H9 (cell line): Measurements from ENCODE around the gene PPM1H. TPM values are rescaled to one million over a fixed set of nuclear protein-coding genes. Genes with fewer than 3 reads are reported as not detected.
A peak's percentile ranks its signal among the peaks of the same experiment; 100 is the strongest.

Source experiments
- DNase-seq: peaks from one replicate; pipeline ENCODE4 v3.0.0-alpha.2; 2017
- H2AFZ ChIP-seq: one replicate; pipeline ENCODE4 v1.6.1; 2013; ENCODE audit warnings: mild to moderate bottlenecking, low read length, control low read depth, moderate library complexity
- H2AK5ac ChIP-seq: 2 replicates; pipeline ENCODE4 v1.6.1; 2013; ENCODE audit warnings: low read length, control low read depth, mixed read lengths; ENCODE audit not compliant: insufficient read length
- H2BK120ac ChIP-seq: one replicate; pipeline ENCODE4 v1.6.1; 2013; ENCODE audit warnings: low read depth, mild to moderate bottlenecking, low read length, control low read depth, inconsistent platforms; ENCODE audit not compliant: poor library complexity, severe bottlenecking
- H2BK12ac ChIP-seq: 2 replicates; pipeline ENCODE4 v1.6.1; 2013; ENCODE audit warnings: low read length, control low read depth, mixed read lengths, low read depth; ENCODE audit not compliant: insufficient read length
- H2BK15ac ChIP-seq: 2 replicates; pipeline ENCODE4 v1.6.1; 2013; ENCODE audit warnings: low read depth, low read length, control low read depth
- H2BK20ac ChIP-seq: one replicate; pipeline ENCODE4 v1.6.1; 2013; ENCODE audit warnings: low read depth, mild to moderate bottlenecking, low read length, control low read depth, inconsistent platforms; ENCODE audit not compliant: poor library complexity, severe bottlenecking
- H2BK5ac ChIP-seq: 2 replicates; pipeline ENCODE4 v1.6.1; 2013; ENCODE audit warnings: low read length, control low read depth, mixed read lengths; ENCODE audit not compliant: insufficient read length
- H3K14ac ChIP-seq: 2 replicates; pipeline ENCODE4 v1.6.1; 2013; ENCODE audit warnings: low read length, control low read depth; ENCODE audit not compliant: insufficient read depth
- H3K18ac ChIP-seq: 2 replicates; pipeline ENCODE4 v1.6.1; 2013; ENCODE audit warnings: low read depth, mild to moderate bottlenecking, mixed read lengths, low read length, control low read depth; ENCODE audit not compliant: insufficient read length
- H3K23ac ChIP-seq: 2 replicates; pipeline ENCODE4 v1.6.1; 2013; ENCODE audit warnings: low read length, control low read depth, mixed read lengths, low read depth; ENCODE audit not compliant: insufficient read length
- H3K23me2 ChIP-seq: 2 replicates; pipeline ENCODE4 v1.6.1; 2013; ENCODE audit warnings: low read depth, mild to moderate bottlenecking, mixed read lengths, low read length, control low read depth; ENCODE audit not compliant: insufficient read length, poor library complexity, severe bottlenecking
- H3K27ac ChIP-seq: 2 replicates; pipeline ENCODE4 v1.5.1; 2013; ENCODE audit warnings: low read length, control low read depth, mixed read lengths, low read depth; ENCODE audit not compliant: insufficient read length
- H3K27me3 ChIP-seq: 2 replicates; pipeline ENCODE4 v1.6.1; 2013; ENCODE audit warnings: low read length, control low read depth, inconsistent platforms; ENCODE audit not compliant: insufficient read depth
- H3K4ac ChIP-seq: 2 replicates; pipeline ENCODE4 v1.6.1; 2013; ENCODE audit warnings: low read depth, mild to moderate bottlenecking, control low read depth, inconsistent platforms, low read length, moderate library complexity
- H3K4me1 ChIP-seq: 2 replicates; pipeline ENCODE4 v1.6.1; 2013; ENCODE audit warnings: low read length, control low read depth, inconsistent platforms; ENCODE audit not compliant: insufficient read depth
- H3K4me2 ChIP-seq: 2 replicates; pipeline ENCODE4 v1.6.1; 2013; ENCODE audit warnings: low read length, control low read depth, mixed read lengths; ENCODE audit not compliant: insufficient read length, insufficient read depth
- H3K56ac ChIP-seq: 2 replicates; pipeline ENCODE4 v1.6.1; 2013; ENCODE audit warnings: low read depth, mild to moderate bottlenecking, mixed read lengths, low read length, control low read depth; ENCODE audit not compliant: insufficient read length
- H3K79me1 ChIP-seq: 2 replicates; pipeline ENCODE4 v1.6.1; 2013; ENCODE audit warnings: low read depth, mild to moderate bottlenecking, moderate library complexity, low read length, control low read depth, inconsistent platforms; ENCODE audit not compliant: insufficient read depth, poor library complexity, severe bottlenecking
- H3K79me2 ChIP-seq: 2 replicates; pipeline ENCODE4 v1.6.1; 2013; ENCODE audit warnings: low read length, control low read depth, inconsistent platforms; ENCODE audit not compliant: insufficient read depth
- H3K9ac ChIP-seq: 2 replicates; pipeline ENCODE4 v1.6.1; 2013; ENCODE audit warnings: low read length, control low read depth, mixed read lengths; ENCODE audit not compliant: insufficient read length; ENCODE audit errors: extremely low read depth
- H3K9me3 ChIP-seq: one replicate; pipeline ENCODE4 v1.6.1; 2013; ENCODE audit warnings: low read depth, low read length, inconsistent platforms; ENCODE audit not compliant: control insufficient read depth
- H3T11ph ChIP-seq: one replicate; pipeline ENCODE4 v1.6.1; 2013; ENCODE audit warnings: mild to moderate bottlenecking, low read length, control low read depth, inconsistent platforms
- H4K20me1 ChIP-seq: one replicate; pipeline ENCODE4 v1.6.1; 2013; ENCODE audit not compliant: control insufficient read depth, insufficient read length, insufficient read depth
- H4K5ac ChIP-seq: 2 replicates; pipeline ENCODE4 v1.6.1; 2013; ENCODE audit warnings: low read depth, mild to moderate bottlenecking, mixed read lengths, low read length, control low read depth; ENCODE audit not compliant: insufficient read length
- H4K8ac ChIP-seq: replicated peaks from 2 replicates; pipeline ENCODE4 v1.6.1; 2013; ENCODE audit warnings: low read length, control low read depth, mixed read lengths, low read depth; ENCODE audit not compliant: insufficient read length
- H4K91ac ChIP-seq: 2 replicates; pipeline ENCODE4 v1.6.1; 2013; ENCODE audit warnings: low read depth, mild to moderate bottlenecking, moderate library complexity, mixed read lengths, low read length, control low read depth; ENCODE audit not compliant: insufficient read length
- H3K27ac Mint-ChIP-seq, 3 experiments: 2 replicates in 2 of 3; 3 replicates in 1 of 3; pipeline ENCODE4 v1.8.0; 2020 to 2021; ENCODE audit warnings: mixed read lengths in 3 of 3, mild to moderate bottlenecking in 1 of 3, moderate library complexity in 1 of 3
- H3K27me3 Mint-ChIP-seq: 2 replicates; pipeline ENCODE4 v1.8.0; 2021; ENCODE audit warnings: low read depth, mild to moderate bottlenecking, moderate library complexity, mixed read lengths
- H3K36me3 Mint-ChIP-seq, 3 experiments: 2 replicates in 2 of 3; 3 replicates in 1 of 3; pipeline ENCODE4 v1.8.0; 2020 to 2021; ENCODE audit warnings: low read depth in 3 of 3, mixed read lengths in 3 of 3; ENCODE audit not compliant: insufficient read depth in 1 of 3
- H3K4me1 Mint-ChIP-seq, 2 experiments: 2 replicates each; pipeline ENCODE4 v1.8.0; 2020; ENCODE audit warnings: mixed read lengths in 2 of 2
- H3K4me3 Mint-ChIP-seq, 2 experiments: 2 replicates in 1 of 2; 3 replicates in 1 of 2; pipeline ENCODE4 v1.8.0; 2020 to 2021; ENCODE audit warnings: mild to moderate bottlenecking in 2 of 2, mixed read lengths in 2 of 2, moderate library complexity in 1 of 2
- H3K9me3 Mint-ChIP-seq, 2 experiments: 2 replicates in 1 of 2; 3 replicates in 1 of 2; pipeline ENCODE4 v1.8.0; 2020; ENCODE audit warnings: mild to moderate bottlenecking in 2 of 2, mixed read lengths in 2 of 2, moderate library complexity in 1 of 2
- CTCF ChIP-seq: fragments of 200-600 bp; sonication (generic); conservative IDR thresholded peaks from 3 replicates; pipeline ENCODE4 v1.8.0; 2021; ENCODE audit warnings: antibody characterized with exemption, mild to moderate bottlenecking
- WGBS: extraction: QIAGEN DNeasy Blood & Tissue Kit; methylation state at CpG from one replicate; pipeline ENCODE4 v1.1.7; 2013; ENCODE audit warnings: missing lambda C conversion rate, low lambda C conversion rate, mixed read lengths; ENCODE audit not compliant: insufficient read length; ENCODE audit errors: extremely low coverage; 5-methylcytosine and 5-hydroxymethylcytosine counted together
- total RNA-seq: library from RNA; stranded (reverse); gene quantifications from 2 replicates; pipeline ENCODE4 v1.2.1, GENCODE V29; 2021

The PPM1H gene
- total RNA-seq, 1 experiment from 2014 or later: 22.1 TPM

DNA sequence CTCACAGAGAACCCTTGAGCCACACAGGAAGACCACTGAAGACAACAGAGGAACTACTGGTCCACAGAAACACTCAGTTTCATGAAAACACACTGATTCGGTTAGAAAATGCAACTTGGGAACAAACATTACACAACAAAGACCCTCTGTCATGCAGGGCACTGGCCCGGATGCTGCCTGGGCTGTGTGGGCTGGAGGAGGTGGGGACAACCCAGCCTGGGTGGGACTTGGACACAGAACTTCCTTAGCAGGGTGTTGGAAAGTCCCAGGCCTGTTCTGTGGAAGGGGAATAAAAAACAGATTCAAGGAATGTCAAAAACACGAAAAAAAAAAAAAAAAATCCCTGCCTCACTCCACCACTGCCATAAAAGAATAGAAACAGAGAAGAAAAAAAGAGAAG, 287.4 kb downstream of the PPM1H start:
- Histone ChIP-seq H3K27ac (no peak overlapping the region), H3K18ac (no peak overlapping the region), H4K91ac (no peak overlapping the region), H3K4me1 (peaks cover 10% of the 10 kb centered on the region; the same call in 1 of the 2 replicates), H3K9ac (no peak overlapping the region), H2BK120ac (no peak overlapping the region), H2BK15ac (no peak overlapping the region), H2BK5ac (no peak overlapping the region), H4K20me1 (no peaks in the 10 kb centered on the region), H3K4ac (no peak overlapping the region), H3K23me2 (no peaks in the 10 kb centered on the region), H3K23ac (no peak overlapping the region), H3K27me3 (no peaks in the 10 kb centered on the region; the same call in 1 of the 2 replicates), H2AK5ac (no peak overlapping the region), H3K79me1 (no peaks in the 10 kb centered on the region), H3K56ac (no peak overlapping the region), H4K5ac (no peak overlapping the region), H2AFZ (no peak overlapping the region), H3K79me2 (no peaks in the 10 kb centered on the region), H3K9me3 (no peaks in the 10 kb centered on the region), H2BK12ac (no peak overlapping the region), H3T11ph (no peak overlapping the region), H4K8ac (no peak overlapping the region), H3K4me2 (no peak overlapping the region), H2BK20ac (no peak overlapping the region), H3K14ac (peak overlapping the region; percentile 56; the same call in 1 of the 2 replicates)
- Mint-ChIP-seq H3K4me1 (peaks cover 46% of the 10 kb centered on the region in 2 experiments), H3K27ac (no peak overlapping the region; a peak in 2 of 7 replicates), H3K36me3 (peaks cover 5 to 30% (median 26%) of the 10 kb centered on the region in 3 experiments; a peak in 6 of 7 replicates), H3K27me3 (peaks cover 72% of the 10 kb centered on the region), H3K4me3 (peak overlapping the region in 1 of 2 experiments; percentile 29; a peak in 1 of 5 replicates), H3K9me3 (peaks cover 2 to 3% of the 10 kb centered on the region in 2 experiments; a peak in 2 of 5 replicates)
- no peak for TF ChIP-seq CTCF
- DNase-seq: no peak
- WGBS: no CpG with 5 or more reads among the region's 3 CpGs
